Measurements from ENCODE around the gene CDC14A.
A peak's percentile ranks its signal among the peaks of the same experiment; 100 is the strongest.
"Not testable (repeated sequence)": the region's sequence is repeated elsewhere in the genome, so short reads cannot be mapped to it uniquely, and the experiment has no call there.

The CDC14A gene

DNA sequence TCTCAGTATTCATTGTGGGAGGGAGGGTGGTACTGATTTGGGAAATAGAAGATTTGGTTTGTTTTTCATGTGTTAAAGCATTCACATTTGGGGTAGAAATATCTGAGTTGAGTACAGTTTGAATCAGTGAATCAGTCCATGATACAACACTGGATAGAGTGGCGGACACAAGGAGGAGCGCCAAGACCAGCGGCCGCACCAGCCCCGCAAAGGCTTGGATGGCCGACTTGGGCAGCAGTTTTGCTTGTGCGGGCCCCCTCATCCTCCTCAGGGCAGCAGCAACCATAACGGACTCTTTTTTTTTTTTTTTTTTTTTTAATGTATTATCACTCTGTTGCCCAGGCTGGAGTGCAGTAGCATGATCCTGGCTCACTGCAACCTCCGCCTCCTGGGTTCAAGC lies 20.0 kb upstream of the CDC14A start:
- DNase-seq (ENCODE audit: low spot score), result no peak

DNA sequence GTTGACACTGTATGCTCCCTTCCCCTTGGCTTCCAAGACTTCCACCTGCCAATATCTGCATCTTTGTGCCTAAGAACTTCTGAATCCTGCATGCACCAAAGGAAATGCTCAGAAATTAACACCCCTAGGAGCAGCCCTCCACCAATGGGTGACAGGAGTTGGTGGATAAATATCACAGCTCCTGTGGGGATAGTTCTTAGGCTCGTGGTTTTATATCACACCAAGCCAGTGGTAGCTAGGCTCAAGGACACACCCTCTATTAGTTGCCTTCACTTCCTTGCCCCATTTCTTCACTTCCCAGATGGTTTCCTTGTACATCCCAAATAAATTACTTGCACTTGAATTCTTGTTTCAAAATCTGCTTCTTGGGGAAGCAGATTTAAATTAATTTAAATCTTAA lies 16.9 kb upstream of the CDC14A start:
- no peak for DNase-seq (ENCODE audit: low spot score)

DNA sequence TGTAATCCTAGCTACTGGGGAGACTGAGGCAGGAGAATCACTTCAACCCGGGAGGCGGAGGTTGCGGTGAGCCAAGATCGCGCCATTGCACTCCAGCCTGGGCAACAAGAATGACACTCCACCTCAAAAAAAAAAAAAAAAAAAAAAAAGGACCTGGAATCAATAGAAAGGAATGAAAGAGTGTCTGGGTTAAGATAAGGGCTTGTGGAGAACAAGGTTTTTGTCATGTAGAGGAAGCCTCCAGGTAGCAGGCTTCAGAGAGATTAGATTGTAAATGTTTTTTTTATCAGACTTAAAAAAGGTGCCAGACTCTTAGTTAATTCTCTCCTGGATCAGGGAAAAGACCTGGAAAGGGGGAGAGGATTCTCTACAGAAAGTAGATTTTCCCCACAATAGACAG lies 14.4 kb upstream of the CDC14A start:
- not testable (repeated sequence) for DNase-seq (ENCODE audit: low spot score)

DNA sequence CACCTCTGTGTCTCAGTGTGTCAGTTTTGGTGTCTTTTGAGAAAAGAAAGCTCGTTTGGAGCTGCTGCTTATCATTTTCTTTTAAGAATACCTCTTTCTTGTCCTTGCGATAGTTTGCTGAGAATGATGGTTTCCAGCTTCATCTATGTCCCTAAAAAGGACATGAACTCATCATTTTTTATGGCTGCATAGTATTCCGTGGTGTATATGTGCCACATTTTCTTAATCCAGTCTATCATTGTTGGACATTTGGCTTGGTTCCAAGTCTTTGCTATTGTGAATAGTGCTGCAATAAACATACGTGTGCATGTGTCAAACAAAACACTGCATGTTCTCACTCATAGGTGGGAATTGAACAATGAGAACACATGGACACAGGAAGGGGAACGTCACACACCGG lies 12.6 kb upstream of the CDC14A start:
- not testable (repeated sequence) for DNase-seq (ENCODE audit: low spot score)

DNA sequence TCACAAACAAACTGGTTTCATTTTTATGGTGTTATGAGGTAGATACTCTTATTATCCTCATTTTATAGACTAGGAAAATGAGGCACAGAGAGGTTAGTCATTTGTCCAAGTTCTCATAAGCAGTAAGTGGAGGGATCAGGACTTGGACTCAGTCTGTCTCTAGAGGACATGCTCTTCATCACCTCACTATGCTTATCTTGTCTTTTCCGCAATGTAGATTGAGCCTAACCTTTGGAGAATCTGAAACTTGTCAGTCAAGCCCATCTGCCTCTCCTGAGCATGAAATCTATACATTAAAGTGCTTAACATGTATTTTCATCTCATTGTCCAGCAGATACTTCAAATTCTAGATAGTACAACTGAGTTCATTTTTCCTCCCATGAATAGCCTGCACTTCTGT lies 11.8 kb upstream of the CDC14A start:
- DNase-seq (ENCODE audit: low spot score), result no peak

DNA sequence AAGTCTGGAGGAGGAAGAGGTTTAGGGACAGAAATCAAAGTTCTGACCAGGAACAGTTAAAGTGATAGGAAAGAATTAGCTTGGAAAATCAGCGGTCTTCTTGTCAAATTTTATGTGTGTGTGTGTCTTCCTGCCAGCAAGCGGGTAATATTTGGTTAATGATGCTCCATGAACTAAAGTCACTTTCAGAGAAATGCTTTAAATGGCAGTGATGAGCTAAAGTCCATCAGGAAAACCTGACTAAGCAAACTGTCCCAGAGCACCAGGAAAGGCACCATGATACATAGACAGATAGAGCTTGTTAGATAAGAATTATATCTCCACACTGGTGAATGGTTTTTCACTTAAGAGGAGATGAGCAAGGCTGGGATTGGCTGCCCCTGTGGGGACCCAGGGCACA lies 10.0 kb upstream of the CDC14A start:
- no peak for DNase-seq (ENCODE audit: low spot score)

DNA sequence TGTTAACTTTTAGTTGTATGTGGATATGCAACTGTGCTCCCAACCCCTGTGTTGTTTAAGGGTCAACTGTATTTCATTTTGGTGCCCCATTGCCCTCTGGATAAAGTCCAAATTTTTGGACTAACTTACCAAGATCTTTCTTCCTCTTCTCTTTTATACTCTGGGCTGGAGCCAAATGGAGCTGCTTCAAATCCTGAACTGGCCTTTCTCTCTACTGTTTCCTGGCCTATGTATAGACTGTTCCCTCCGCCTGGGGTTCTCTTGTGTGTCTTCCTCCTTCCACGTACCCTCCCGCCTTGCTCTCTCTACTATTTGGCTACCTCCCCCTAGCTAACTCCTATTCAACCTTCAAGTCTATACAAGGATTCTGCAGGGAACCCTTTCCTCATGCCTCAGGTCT lies 8.4 kb upstream of the CDC14A start:
- peak; percentile 55 for DNase-seq (ENCODE audit: low spot score)

DNA sequence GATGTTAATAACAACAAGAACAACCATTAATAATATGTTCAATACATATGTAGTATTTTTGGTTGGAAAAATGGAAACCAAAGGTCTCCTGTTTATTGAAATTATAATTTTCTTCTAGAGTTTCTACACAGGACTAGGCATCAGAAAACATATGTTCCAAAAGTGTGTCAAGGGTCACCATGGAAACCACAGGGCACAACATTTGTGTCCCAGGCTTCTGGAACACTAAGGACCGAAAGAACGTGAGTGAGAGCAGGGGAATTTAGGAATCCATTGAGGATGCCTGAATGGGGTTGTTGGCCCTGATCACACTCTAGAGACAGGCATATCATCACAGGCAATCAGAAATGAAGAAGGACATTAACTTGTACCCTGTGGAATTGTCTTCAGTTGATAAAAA lies 7.5 kb upstream of the CDC14A start:
- DNase-seq (ENCODE audit: low spot score), result no peak

DNA sequence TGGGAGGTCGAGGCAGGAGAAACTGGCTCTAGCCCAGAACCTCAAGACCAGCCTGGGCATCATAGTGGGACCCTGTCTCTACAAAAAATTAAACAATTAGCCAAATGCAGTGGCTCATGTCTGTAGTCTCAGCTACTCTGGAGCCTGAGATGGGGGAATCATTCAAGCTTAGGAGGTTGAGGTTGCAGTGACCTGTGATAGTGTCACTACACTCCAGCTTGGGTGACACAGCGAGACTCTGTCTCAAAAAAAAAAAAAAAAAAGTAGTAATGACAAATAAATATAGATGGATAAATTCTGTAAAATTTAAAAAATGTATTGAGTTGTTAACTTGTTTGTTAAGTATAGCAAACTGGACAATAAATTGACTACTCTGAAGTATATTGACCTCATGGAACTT lies 5.9 kb upstream of the CDC14A start:
- DNase-seq (ENCODE audit: low spot score), result no peak

DNA sequence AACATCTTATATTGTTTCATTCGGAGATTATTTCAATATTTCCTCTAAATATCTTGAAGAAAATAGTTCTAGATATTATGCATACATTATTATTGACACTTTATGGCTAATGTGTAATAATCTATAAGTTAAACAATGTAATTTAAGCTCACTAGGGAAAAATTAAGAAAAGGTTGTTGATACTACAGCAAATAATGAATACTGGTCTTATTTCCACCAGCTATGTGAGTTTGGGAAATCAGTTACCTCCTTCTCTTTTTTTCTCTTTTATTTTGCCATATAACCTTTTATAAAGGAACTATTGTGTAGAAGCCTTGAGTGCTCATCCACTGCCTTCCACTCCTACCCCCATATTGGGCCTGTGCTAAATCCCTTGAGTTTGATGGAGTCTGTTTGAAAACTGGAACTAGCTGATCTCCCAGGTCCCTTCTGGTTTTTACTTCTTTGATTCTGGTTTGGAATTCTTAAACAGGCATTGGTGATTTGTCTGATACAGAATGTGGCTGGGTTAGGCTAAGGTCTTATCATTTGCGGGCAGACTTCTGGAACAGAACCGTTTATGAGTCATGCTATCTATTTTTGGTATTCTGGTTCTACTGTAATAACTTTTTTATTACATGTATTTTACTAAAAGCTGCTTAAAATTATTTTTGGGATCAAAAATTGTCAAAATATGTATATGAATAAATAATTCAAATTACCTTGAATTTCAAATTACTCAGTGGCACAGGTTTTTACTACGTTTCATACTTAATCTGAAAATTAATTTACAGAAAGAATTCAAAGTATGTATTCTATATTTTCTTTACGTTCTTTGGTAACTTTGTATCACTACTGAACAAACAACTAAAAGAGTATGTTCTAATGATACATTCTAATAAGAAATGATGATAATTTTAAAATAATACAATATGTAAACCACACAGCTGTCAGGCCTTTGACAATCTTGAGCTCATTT lies 5.0 kb upstream of the CDC14A start:
- DNase-seq (ENCODE audit: low spot score), result no peak

DNA sequence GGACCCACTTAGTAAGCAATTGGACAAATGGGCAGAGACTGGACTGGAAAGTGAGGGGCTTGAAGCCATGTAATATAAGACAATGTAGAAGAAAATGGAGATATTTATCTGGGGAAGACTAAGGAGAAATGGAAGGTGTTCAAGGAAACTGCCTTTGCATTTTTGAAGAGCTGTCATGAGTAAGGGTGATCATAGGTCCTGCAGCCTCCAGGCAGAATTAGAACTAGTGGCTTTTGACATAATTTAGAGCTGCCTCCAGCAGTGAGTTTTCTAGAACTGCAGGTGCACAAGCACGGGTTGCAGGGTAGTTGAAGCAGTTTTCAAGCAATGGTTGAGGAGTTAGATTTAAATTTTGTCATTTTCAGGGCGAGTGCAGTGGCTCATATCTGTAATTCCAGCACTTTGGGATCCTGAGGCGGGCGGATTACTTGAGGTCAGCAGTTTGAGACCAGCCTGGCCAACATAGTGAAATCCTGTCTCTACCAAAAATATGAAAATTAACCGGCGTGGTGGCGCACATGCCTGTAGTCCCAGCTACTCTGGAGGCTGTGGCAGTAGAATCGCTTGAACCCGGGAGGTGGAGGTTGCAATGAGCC lies 3.7 kb upstream of the CDC14A start:
- no peak for DNase-seq (ENCODE audit: low spot score)

DNA sequence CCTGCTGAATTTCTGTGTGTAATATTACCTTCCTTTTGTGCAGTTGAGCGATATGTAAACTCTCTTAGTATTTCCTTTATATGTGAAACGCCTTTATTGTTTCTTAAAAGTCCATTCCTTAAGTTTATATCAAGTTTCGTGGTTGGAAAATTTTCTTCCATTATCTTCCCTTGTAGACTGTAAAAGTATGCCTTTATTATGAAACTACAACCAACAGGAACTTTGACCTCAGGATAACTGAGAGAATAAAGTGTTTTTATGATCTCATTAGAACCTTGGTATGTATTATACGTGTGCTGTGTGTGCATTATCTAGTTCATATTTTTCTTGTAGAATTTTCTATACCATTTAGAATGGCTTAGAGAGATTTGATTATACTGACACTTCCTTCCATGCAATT lies 3.1 kb upstream of the CDC14A start:
- DNase-seq (ENCODE audit: low spot score), result no peak

DNA sequence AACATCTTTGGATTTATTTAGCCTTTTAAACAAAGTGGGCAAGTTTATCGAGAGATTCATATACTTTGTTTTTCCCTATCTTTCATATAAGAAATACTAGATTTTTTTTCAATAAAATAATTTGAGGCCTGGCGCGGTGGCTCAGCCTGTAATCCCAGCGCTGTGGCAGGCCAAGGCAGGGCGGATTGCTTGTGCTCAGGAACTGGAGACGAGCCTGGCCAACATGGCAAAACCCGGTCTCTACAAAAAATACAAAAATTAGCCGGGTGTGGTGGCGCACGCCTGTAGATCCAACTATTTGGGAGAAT lies 1.6 kb upstream of the CDC14A start:
- DNase-seq (ENCODE audit: low spot score), result no peak

DNA sequence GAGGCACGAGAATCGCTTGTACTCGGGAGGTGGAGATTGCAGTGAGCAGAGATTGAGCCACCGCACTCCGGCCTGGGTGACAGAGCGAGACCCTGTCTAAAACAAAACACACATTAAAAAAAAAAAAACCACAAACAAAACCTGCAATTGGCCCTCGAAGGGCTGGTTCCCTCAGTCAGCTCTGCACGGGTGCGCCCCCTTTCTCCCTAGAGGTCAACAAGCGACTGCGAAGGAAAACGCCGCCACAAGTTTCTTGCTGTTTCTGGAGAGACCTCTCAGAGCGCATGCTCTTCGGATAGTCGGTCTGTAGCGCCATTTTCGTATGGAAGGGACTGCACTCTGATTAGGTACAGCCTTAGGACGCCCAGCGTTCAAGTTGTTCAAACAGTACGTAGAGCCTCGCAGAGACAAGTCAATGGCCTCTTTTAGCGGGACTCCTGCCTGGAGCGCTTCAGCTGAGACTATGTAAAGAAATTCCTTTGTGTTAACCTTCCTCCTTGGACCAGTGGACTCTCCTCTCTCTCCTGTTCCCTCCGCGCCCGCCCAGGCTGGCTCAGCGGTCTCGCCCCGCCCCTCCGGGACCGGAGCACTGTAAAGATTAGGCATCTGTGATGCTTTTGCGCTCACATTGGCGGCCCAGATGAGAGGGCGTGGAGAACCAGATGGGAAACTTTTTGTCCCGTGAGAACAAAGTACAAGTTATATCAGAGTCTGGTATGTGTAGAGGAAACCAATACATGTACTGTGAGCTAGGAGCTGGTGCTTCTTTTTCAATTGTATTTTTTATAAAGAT lies 1.0 kb upstream of the CDC14A start:
- peak; percentile 95 for DNase-seq (ENCODE audit: low spot score)

DNA sequence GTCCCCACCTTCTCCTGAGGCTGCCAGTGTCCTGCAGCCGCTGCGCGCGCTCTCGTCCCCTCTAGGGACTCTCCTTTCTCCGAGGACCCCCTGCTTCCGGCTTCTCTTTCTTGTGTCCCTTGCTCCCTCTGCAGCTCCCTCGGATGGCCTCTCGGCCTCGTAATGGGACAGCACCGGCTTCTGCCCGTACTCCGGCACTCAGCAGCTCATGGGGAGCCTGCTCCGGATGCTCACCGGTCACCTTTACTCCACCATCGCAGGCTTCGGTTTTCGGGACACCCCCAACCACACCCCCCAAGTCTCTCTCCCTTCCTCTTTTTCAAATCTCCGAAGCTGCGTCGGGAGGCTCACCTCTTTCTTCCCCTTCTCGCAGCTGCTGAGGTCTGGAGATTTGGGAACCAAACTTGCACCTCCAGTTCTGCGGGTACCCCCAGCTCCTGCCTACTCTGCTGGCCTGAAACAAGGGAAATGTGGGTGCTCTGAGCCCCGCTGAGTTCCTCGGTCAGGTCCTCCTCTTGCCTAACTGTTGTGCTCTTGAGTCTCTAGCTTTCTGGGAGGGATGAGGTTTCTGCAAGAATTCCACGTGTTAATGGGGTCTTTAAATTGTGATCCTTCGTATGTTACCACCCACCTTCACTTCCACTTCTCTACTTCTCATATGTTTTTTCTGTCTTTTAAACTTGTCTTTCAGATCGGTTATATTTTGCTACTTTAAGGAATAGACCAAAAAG lies 930 bp downstream of the CDC14A start:
- DNase-seq (ENCODE audit: low spot score), result peak; percentile 44

DNA sequence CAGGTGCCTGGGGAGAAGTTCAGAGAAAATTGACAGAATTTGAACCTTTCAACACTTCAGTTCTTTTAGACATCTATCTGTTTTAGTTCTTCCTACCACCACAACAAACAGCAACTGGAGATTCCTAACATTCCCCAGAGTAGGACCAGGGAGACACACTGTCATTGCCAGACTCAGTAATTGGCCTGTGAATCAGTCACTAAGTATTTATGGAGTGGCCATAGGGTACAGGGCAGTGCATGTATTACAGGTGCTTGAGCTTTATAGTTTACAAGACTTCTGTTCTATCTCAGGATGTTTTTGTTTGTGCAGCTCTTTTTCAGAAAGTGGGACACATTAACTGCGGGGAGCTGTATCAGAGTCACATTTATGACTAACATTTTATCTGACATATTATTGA lies 1.7 kb downstream of the CDC14A start:
- DNase-seq (ENCODE audit: low spot score), result no peak

DNA sequence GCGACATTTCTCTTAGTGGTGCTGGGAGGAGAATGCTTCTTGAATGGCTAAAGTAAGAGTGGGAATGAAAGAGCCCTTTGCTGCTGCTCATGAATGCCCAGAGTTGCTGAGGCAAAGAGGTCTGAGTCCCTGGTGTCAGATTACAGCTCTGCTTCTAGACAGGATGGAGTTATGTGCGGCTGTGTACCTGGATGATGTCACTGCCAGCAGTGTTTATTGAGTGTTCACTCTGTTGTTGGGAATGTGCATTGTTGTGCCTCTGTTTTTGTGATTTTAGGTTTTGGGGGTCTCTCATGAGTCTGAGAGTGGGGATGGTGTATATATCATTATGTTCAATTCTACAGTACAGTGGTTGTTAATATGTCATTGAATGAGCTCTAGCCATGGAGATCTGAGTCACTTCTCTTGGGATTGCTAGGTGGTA lies 2.7 kb downstream of the CDC14A start:
- peak; percentile 24 for DNase-seq (ENCODE audit: low spot score)

DNA sequence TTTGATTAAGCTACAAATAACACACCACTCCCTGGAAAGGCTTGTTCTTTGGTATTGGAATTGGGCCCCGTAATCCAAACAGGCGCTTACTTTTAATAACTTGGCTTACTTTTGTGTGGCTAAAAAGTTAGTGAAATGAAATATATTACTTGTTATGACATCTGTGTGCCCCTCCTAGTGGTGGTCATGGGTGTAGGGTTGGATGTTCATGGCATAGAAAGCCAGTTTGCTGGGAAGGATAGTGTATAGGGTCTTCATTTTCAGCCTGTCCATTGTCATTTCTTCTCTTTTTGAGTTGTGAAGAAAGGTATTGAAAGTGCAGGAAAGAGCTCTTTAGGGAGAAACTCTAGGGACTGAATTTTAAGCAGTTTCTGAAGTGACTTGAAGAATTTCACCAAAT lies 5.9 kb downstream of the CDC14A start:
- DNase-seq (ENCODE audit: low spot score), result no peak

DNA sequence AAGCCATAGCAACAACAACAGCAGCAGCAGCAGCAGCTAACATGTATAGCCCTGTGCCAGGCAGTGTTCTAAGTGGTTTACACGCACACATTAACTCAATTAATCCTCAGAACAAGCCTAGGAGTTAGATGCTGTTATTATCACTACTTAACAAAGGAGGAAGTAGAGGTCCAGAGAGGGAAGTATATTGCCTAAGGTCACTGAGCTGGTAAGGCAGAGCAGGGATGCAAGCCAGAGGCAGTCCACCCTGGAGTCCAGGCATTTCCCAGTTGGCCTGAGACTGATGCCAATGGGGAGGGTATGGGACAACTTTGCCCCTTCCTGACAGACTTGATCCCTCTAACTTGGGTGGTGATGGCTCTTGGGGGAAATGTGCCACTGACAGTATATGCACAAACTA lies 6.8 kb downstream of the CDC14A start:
- DNase-seq (ENCODE audit: low spot score), result no peak

DNA sequence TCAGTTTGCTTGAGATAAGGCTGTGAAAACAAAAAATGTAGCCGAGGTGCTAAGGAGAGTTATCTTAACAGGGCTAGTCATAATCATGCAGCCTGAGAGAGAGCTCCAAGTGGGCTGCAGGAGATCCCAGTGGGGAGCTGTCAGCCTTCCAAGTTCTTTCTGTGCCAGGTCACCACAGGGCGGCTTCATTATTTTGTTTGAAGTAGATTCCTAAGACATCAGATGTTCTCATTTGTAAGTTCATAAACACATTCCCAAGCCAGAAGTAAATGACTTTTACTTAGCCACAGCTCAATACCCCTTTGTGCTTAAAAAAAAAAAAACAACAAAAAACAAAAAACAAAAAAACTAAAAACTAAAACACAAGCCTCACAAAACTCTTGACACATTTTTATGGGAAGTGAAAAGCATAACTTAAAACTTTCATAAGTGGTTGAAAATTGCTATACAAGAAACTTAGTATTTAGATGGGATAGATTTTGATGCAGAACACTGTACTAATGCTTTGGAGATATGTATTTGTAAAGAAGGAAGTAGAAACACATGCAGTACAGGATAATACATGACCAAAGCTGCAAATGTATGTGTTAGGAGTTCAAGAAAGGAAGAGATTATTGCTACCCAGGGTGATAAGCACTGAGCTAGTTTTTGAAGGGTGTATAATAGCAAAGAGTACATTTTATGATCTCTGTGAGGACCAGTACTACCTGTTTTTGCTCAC lies 8.6 kb downstream of the CDC14A start:
- DNase-seq (ENCODE audit: low spot score), result peak; percentile 24

DNA sequence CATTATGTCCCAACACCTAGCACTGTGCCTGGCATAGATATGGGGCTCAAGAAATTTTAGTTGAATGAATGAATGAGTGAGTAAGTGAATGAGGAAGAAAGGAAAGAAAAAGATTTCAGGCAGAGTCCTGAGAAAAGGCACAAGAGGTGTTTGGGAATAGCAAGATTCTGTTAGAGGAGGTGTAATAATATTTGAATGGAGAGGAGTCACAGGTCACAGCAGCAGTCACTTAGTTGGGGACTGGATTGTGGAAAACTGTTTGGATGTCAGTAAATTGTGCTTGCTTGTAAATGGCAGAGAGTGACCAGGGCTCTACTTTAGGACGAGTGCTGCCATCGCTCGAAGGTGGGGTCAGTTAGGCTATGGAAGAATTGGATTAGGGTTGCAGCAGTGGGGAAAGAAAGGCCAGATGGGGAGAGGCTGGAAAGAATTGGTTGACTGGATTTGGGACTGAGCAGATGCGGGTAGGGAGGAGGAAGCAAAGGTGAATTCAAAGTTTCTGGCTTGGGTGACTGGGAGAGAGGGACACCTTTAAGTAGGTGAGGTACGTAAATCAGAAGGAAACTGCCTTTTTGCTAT lies 9.3 kb downstream of the CDC14A start:
- DNase-seq (ENCODE audit: low spot score), result no peak

All from pons (tissue), 1 donor.